Epithelial cell of prostate (primary cell): ENCODE results near the gene MYO7B.

Experiments
- DNase-seq: peaks from one replicate; pipeline ENCODE4 v3.0.0-alpha.2; 2011; ENCODE audit warnings: low read depth, low spot score
- H3K27ac ChIP-seq: fragments of 450-650 bp; 2 replicates; pipeline ENCODE4 v1.5.1; 2017; ENCODE audit warnings: mild to moderate bottlenecking

The MYO7B gene

GRCh38 chr2:127644066-127645025, 108.9 kb downstream of the MYO7B start:
- DNase-seq = no peak
- H3K27ac ChIP-seq = no peak overlapping the region

GRCh38 chr2:127645026-127645394, 109.5 kb downstream of the MYO7B start:
- no peak overlapping the region for H3K27ac ChIP-seq
- DNase-seq = no peak

GRCh38 chr2:127645395-127646291, 110.2 kb downstream of the MYO7B start, which contains the start of gene GPR17:
Gene GPR17, plus strand, starts transcription at chr2:127646153. Its CDS starts 4,583 bp downstream, at chr2:127650736.
- DNase-seq = no peak
- no peak within 1 kb of the TSS for H3K27ac ChIP-seq

- H3K27ac ChIP-seq = no peak overlapping the region
These were observed 111.2 kb downstream of the MYO7B start for GRCh38 chr2:127646487-127647241.

GRCh38 chr2:127647242-127648190, 112.0 kb downstream of the MYO7B start:
- no peak for DNase-seq
- no peak overlapping the region for H3K27ac ChIP-seq

More at GRCh38 chr2:127646487-127647241, 111.2 kb downstream of the MYO7B start:
- DNase-seq = no peak

GRCh38 chr2:127648321-127648720, 112.8 kb downstream of the MYO7B start:
- no peak overlapping the region for H3K27ac ChIP-seq
- DNase-seq = no peak

- H3K27ac ChIP-seq = no peak overlapping the region
- DNase-seq = no peak
These were observed 113.7 kb downstream of the MYO7B start for GRCh38 chr2:127649100-127649611.

- peak; percentile 20 for DNase-seq
- no peak overlapping the region for H3K27ac ChIP-seq
These were observed 114.2 kb downstream of the MYO7B start for GRCh38 chr2:127649684-127650040.

GRCh38 chr2:127650041-127650784, 114.7 kb downstream of the MYO7B start:
- DNase-seq = no peak
- H3K27ac ChIP-seq = no peak overlapping the region

GRCh38 chr2:127650785-127651380, 115.4 kb downstream of the MYO7B start:
- no peak for DNase-seq
- no peak overlapping the region for H3K27ac ChIP-seq

- DNase-seq = no peak
These were observed 115.9 kb downstream of the MYO7B start for GRCh38 chr2:127651381-127651809.

GRCh38 chr2:127651971-127652550, 116.6 kb downstream of the MYO7B start:
- DNase-seq = no peak
- H3K27ac ChIP-seq = no peak overlapping the region

More at GRCh38 chr2:127651381-127651809, 115.9 kb downstream of the MYO7B start:
- H3K27ac ChIP-seq = no peak overlapping the region

GRCh38 chr2:127652786-127653357, 117.4 kb downstream of the MYO7B start:
- DNase-seq = no peak

GRCh38 chr2:127653421-127654083, 118.1 kb downstream of the MYO7B start:
- H3K27ac ChIP-seq = no peak overlapping the region
- no peak for DNase-seq

More at GRCh38 chr2:127652786-127653357, 117.4 kb downstream of the MYO7B start:
- H3K27ac ChIP-seq = no peak overlapping the region

GRCh38 chr2:127654084-127654837, 118.8 kb downstream of the MYO7B start:
- DNase-seq = no peak
- no peak overlapping the region for H3K27ac ChIP-seq

- no peak overlapping the region for H3K27ac ChIP-seq
- no peak for DNase-seq
These were observed 119.3 kb downstream of the MYO7B start for GRCh38 chr2:127654838-127655175.
